ENCODE results near the gene MKKS.
"Not testable (repeated sequence)": the region's sequence is repeated elsewhere in the genome, so short reads cannot be mapped to it uniquely, and the experiment has no call there.

DNA sequence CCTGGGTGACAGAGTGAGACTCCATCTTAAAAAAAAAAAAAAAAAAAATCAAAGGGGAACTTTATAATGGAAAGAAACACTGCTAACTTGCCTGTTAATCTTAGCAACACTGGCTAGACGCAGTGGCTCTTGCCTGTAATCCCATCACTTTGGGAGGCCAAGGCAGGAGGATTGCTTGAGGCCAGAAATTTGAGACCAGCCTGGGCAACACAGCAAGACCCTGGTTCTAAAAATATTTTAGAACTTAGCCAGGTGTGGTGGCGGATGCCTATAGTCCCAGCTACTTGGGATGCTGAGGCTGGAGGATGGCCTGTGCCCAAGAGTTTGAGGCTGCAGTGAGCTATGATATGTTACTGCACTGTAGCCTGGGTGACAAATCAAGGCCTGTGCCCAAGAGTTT is 16.8 kb downstream of the MKKS start:
- TF ChIP-seq, protein P1, sequence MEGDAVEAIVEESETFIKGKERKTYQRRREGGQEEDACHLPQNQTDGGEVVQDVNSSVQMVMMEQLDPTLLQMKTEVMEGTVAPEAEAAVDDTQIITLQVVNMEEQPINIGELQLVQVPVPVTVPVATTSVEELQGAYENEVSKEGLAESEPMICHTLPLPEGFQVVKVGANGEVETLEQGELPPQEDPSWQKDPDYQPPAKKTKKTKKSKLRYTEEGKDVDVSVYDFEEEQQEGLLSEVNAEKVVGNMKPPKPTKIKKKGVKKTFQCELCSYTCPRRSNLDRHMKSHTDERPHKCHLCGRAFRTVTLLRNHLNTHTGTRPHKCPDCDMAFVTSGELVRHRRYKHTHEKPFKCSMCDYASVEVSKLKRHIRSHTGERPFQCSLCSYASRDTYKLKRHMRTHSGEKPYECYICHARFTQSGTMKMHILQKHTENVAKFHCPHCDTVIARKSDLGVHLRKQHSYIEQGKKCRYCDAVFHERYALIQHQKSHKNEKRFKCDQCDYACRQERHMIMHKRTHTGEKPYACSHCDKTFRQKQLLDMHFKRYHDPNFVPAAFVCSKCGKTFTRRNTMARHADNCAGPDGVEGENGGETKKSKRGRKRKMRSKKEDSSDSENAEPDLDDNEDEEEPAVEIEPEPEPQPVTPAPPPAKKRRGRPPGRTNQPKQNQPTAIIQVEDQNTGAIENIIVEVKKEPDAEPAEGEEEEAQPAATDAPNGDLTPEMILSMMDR (optimal IDR thresholded peaks at IDR 0.05 in 1 of 3, IDR thresholded peaks at IDR 0.05 in 1 of 3, conservative IDR thresholded peaks at IDR 0.05 in 1 of 3; ENCODE audit: extremely low read depth in 1 of 3, insufficient read depth in 2 of 3, low read length in 3 of 3) = not testable (repeated sequence)
- not testable (repeated sequence) for TF ChIP-seq EZH2 (IDR thresholded peaks at IDR 0.05; ENCODE audit: low read length)
